WTC11 (cell line): Measurements from ENCODE around the gene B3GNT7. TPM values are rescaled to one million over a fixed set of nuclear protein-coding genes. Genes with fewer than 3 reads are reported as not detected.

Experiments used
- ATAC-seq: fragments of 200-7000 bp; cut with Tn5 transposase; 2 replicates; pipeline ENCODE4 v1.10.0; 2021; ENCODE audit warnings: mild to moderate bottlenecking, moderate library complexity
- CTCF ChIA-PET: fragments of 300-600 bp; sonication (Branson Sonifier 250); formaldehyde crosslinking; loops from one replicate; lab custom pipeline; 2021; ENCODE audit warnings: antibody characterized with exemption; lab: Charles Lee
- POLR2A ChIA-PET: fragments of 350-600 bp; sonication (Branson Sonifier 250); formaldehyde crosslinking; loops from one replicate; lab custom pipeline; 2021; ENCODE audit warnings: antibody characterized with exemption; lab: Charles Lee
- DNase-seq: peaks from one replicate; pipeline ENCODE4 v3.0.0; 2021; ENCODE audit warnings: low spot score
- H3K27ac Mint-ChIP-seq: 2 replicates; pipeline ENCODE4 v1.8.0; 2021; ENCODE audit warnings: mixed read lengths
- H3K27me3 Mint-ChIP-seq: 2 replicates; pipeline ENCODE4 v1.8.0; 2021; ENCODE audit warnings: low read depth, mild to moderate bottlenecking, moderate library complexity, mixed read lengths
- H3K36me3 Mint-ChIP-seq: 2 replicates; pipeline ENCODE4 v1.8.0; 2021; ENCODE audit warnings: mixed read lengths
- H3K4me1 Mint-ChIP-seq: 2 replicates; pipeline ENCODE4 v1.8.0; 2022; ENCODE audit warnings: mixed read lengths
- H3K4me3 Mint-ChIP-seq: 2 replicates; pipeline ENCODE4 v1.8.0; 2021; ENCODE audit warnings: mild to moderate bottlenecking, moderate library complexity, mixed read lengths
- H3K9me3 Mint-ChIP-seq: 2 replicates; pipeline ENCODE4 v1.8.0; 2021; ENCODE audit warnings: mixed read lengths
- ATF1 ChIP-seq: sonication (generic); formaldehyde crosslinking; IDR thresholded peaks from 2 replicates; pipeline ENCODE4 v1.8.1; 2023; ENCODE audit warnings: mild to moderate bottlenecking, moderate library complexity, missing genetic modification reagents
- ETV6 ChIP-seq: sonication (generic); formaldehyde crosslinking; IDR thresholded peaks from 2 replicates; pipeline ENCODE4 v1.8.1; 2022; ENCODE audit warnings: mild to moderate bottlenecking, missing genetic modification reagents
- NFE2L1 ChIP-seq: sonication (generic); formaldehyde crosslinking; IDR thresholded peaks from 2 replicates; pipeline ENCODE4 v1.8.1; 2023; ENCODE audit warnings: missing genetic modification reagents
- RORB ChIP-seq: fragments of 250-450 bp; sonication (Bioruptor Pico); IDR thresholded peaks from 2 replicates; pipeline ENCODE4 v1.9.0; 2021; ENCODE audit warnings: mild to moderate bottlenecking
- TCF7 ChIP-seq: sonication (generic); formaldehyde crosslinking; IDR thresholded peaks from 2 replicates; pipeline ENCODE4 v1.8.0; 2022; ENCODE audit warnings: mild to moderate bottlenecking, low read depth, missing genetic modification reagents, moderate library complexity
- ZNF219 ChIP-seq: sonication (generic); formaldehyde crosslinking; IDR thresholded peaks from 2 replicates; pipeline ENCODE4 v1.8.0; 2023; ENCODE audit warnings: missing genetic modification reagents, mild to moderate bottlenecking, borderline replicate concordance
- ZNF232 ChIP-seq: sonication (generic); formaldehyde crosslinking; IDR thresholded peaks from 2 replicates; pipeline ENCODE4 v1.8.0; 2022; ENCODE audit warnings: mild to moderate bottlenecking, missing genetic modification reagents
- ZNF263 ChIP-seq: sonication (generic); formaldehyde crosslinking; IDR thresholded peaks from 2 replicates; pipeline ENCODE4 v1.8.1; 2022; ENCODE audit warnings: low read depth, mild to moderate bottlenecking, moderate library complexity, missing genetic modification reagents
- ZNF423 ChIP-seq: fragments of 250-450 bp; sonication (Bioruptor Pico); IDR thresholded peaks from 2 replicates; pipeline ENCODE4 v2.1.2; 2022; ENCODE audit warnings: mild to moderate bottlenecking, moderate library complexity
- ZNF532 ChIP-seq: fragments of 250-450 bp; sonication (Bioruptor Pico); IDR thresholded peaks from 2 replicates; pipeline ENCODE4 v1.9.0; 2021; ENCODE audit warnings: mild to moderate bottlenecking, borderline replicate concordance
- ZNF671 ChIP-seq: fragments of 250-450 bp; sonication (Bioruptor Pico); IDR thresholded peaks from 2 replicates; pipeline ENCODE4 v1.8.0; 2021; ENCODE audit warnings: mild to moderate bottlenecking
- total RNA-seq: library from RNA; stranded (reverse); gene quantifications from 3 replicates; pipeline ENCODE4 v1.2.3, GENCODE V29; 2021
- TF ChIP-seq, protein P1 (sequence below): sonication (generic); formaldehyde crosslinking; IDR thresholded peaks from 2 replicates; pipeline ENCODE4 v1.8.0; 2022; ENCODE audit warnings: mild to moderate bottlenecking, missing genetic modification reagents
- TF ChIP-seq, protein P2 (sequence below): sonication (generic); formaldehyde crosslinking; IDR thresholded peaks from 2 replicates; pipeline ENCODE4 v1.8.1; 2023; ENCODE audit warnings: mild to moderate bottlenecking, missing genetic modification reagents, moderate library complexity
- TF ChIP-seq, protein P3 (sequence below): sonication (generic); formaldehyde crosslinking; IDR thresholded peaks from 2 replicates; pipeline ENCODE4 v1.8.0; 2022; ENCODE audit warnings: missing genetic modification reagents

The B3GNT7 gene
- total RNA-seq, 1 experiment from 2014 or later: 151 TPM

DNA sequence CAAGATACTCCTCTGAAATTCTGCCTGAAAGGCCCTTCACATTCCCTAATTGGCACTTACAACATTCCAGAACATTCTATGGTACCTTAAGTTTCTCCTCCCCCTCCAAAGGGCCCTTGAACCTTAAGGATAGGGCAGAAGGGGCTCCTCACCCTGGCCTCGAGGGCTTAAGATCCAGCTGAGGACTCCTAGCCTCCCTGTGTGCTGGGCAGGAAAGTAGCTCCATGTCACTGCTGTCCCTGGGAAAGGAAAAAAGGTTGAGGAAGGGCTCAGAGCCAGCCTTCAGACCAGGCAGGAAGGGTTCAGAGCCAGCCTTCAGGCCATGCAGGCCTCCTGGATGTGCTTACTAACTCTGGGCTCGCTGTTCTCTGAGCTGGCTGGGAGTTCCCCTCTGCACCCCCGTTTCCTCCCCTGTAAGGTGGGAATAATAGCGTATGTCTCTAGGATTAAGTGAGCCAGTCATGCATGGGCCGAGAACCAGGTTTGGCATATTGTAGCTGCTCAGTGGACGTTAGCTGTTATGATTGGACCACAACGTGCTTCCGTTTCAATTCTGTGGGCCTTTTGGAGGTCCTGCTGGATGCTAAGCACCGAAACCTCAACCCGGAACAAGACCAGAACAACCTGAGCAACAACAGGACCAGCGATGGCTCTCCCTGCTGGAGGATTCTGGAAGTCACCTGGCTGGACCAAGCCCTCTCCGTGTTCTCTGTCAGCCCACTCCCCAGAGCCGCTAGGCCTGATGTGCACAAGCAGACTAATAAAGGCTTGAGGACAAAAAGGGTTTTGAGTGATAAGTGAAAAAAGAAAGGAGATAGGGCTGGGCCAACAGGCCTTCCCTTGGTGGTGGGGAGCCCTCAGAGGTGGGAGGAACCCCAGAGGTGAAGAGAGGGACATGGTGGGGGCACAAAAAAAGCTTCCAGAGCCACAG, 1.0 kb upstream of the B3GNT7 start:
- ATAC-seq (peak; percentile 70), DNase-seq (peak; percentile 76)
- Mint-ChIP-seq H3K9me3 (no peaks in the 10 kb centered on the region), H3K36me3 (peaks cover 15% of the 10 kb centered on the region), H3K27me3 (no peaks in the 10 kb centered on the region), H3K27ac (peak overlapping the region; percentile 91), H3K4me3 (peak overlapping the region; percentile 70), H3K4me1 (peaks cover 58% of the 10 kb centered on the region)
- TF ChIP-seq, protein P1, sequence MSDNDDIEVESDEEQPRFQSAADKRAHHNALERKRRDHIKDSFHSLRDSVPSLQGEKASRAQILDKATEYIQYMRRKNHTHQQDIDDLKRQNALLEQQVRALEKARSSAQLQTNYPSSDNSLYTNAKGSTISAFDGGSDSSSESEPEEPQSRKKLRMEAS (CRISPR knock-in tag): no peak
- TF ChIP-seq ZNF232: no peak
- no peak for TF ChIP-seq RORB (CRISPR knock-in tag)
- TF ChIP-seq ZNF671 (CRISPR knock-in tag): no peak
- no peak for TF ChIP-seq ZNF219
- 0 out of 2 replicates have a peak, but pooled peaks have one; percentile 9 for TF ChIP-seq ETV6 (CRISPR knock-in tag)
- 0 out of 2 replicates have a peak, but pooled peaks have one; percentile 6 for TF ChIP-seq NFE2L1 (CRISPR knock-in tag)
- TF ChIP-seq ZNF263 (CRISPR knock-in tag): no peak
- TF ChIP-seq, protein P2, sequence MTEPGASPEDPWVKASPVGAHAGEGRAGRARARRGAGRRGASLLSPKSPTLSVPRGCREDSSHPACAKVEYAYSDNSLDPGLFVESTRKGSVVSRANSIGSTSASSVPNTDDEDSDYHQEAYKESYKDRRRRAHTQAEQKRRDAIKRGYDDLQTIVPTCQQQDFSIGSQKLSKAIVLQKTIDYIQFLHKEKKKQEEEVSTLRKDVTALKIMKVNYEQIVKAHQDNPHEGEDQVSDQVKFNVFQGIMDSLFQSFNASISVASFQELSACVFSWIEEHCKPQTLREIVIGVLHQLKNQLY: no peak
- ChIA-PET POLR2A (interaction anchor here (1.0 to 1.1 kb wide), 2 partner anchors 16 to 69 kb away, joined by 3 read pairs; no protein-coding TSS in a partner anchor), CTCF (interaction anchor here (0.6 to 3.8 kb wide), 26 partner anchors 10 to 290 kb away, joined by 3 to 35 read pairs (median 4); partner anchors contain the start of gene NCL)

- Mint-ChIP-seq H3K4me1 (peaks cover 73% of the 10 kb centered on the region), H3K36me3 (peaks cover 22% of the 10 kb centered on the region), H3K27ac (peak overlapping the region; percentile 74; the same call in 1 of the 2 replicates), H3K27me3 (no peaks in the 10 kb centered on the region), H3K9me3 (no peaks in the 10 kb centered on the region), H3K4me3 (peak overlapping the region; percentile 82)
- CTCF ChIA-PET: interaction anchor here (0.6 to 3.7 kb wide), 9 partner anchors 9 to 104 kb away, joined by 3 to 16 read pairs (median 5); no protein-coding TSS in a partner anchor
- POLR2A ChIA-PET: interaction anchor here (0.6 kb wide), 1 partner anchor 718 kb away, joined by 3 read pairs; no protein-coding TSS in a partner anchor
- peak; percentile 27 for DNase-seq
- no peak for ATAC-seq
- TF ChIP-seq ATF1 (CRISPR knock-in tag) (0 out of 2 replicates have a peak, but pooled peaks have one; percentile 38), TCF7 (CRISPR knock-in tag) (0 out of 2 replicates have a peak, but pooled peaks have one; percentile 11), ZNF423 (peak; percentile 19; the same call in 1 of the 2 replicates), ZNF671 (CRISPR knock-in tag) (no peak), ZNF532 (CRISPR knock-in tag) (no peak)
- TF ChIP-seq, protein P3, sequence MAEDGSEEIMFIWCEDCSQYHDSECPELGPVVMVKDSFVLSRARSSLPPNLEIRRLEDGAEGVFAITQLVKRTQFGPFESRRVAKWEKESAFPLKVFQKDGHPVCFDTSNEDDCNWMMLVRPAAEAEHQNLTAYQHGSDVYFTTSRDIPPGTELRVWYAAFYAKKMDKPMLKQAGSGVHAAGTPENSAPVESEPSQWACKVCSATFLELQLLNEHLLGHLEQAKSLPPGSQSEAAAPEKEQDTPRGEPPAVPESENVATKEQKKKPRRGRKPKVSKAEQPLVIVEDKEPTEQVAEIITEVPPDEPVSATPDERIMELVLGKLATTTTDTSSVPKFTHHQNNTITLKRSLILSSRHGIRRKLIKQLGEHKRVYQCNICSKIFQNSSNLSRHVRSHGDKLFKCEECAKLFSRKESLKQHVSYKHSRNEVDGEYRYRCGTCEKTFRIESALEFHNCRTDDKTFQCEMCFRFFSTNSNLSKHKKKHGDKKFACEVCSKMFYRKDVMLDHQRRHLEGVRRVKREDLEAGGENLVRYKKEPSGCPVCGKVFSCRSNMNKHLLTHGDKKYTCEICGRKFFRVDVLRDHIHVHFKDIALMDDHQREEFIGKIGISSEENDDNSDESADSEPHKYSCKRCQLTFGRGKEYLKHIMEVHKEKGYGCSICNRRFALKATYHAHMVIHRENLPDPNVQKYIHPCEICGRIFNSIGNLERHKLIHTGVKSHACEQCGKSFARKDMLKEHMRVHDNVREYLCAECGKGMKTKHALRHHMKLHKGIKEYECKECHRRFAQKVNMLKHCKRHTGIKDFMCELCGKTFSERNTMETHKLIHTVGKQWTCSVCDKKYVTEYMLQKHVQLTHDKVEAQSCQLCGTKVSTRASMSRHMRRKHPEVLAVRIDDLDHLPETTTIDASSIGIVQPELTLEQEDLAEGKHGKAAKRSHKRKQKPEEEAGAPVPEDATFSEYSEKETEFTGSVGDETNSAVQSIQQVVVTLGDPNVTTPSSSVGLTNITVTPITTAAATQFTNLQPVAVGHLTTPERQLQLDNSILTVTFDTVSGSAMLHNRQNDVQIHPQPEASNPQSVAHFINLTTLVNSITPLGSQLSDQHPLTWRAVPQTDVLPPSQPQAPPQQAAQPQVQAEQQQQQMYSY (CRISPR knock-in tag): no peak
Measured at GRCh38 chr2:231396058-231396821, 730 bp downstream of the B3GNT7 start.
